HCT116 (cell line): Measurements from ENCODE around the gene SLC25A25. TPM values are rescaled to one million over a fixed set of nuclear protein-coding genes. Genes with fewer than 3 reads are reported as not detected.

Source experiments
- ATAC-seq: fragments of 200-7000 bp; cut with Tn5 transposase; 2 replicates; pipeline ENCODE4 v1.9.1; 2020; ENCODE audit warnings: mild to moderate bottlenecking, moderate library complexity
- BruUV-seq: library from RNA; stranded (reverse); fragments of 400-500 nt; replicated peaks from 2 replicates; lab custom pipeline; 2021; lab: Mats Ljungman, UMichigan
- CTCF ChIA-PET: fragments of 300-600 bp; sonication (Branson Sonifier 250); formaldehyde crosslinking; loops from one replicate; lab custom pipeline; 2021; ENCODE audit warnings: antibody characterized with exemption; lab: Charles Lee
- POLR2A ChIA-PET: fragments of 300-600, 350-600 bp; sonication (Branson Sonifier 250); formaldehyde crosslinking; loops from one replicate; lab custom pipeline; 2021; ENCODE audit warnings: antibody characterized with exemption; lab: Charles Lee
- RAD21 ChIA-PET, 2 experiments: fragments of 300-600 bp; sonication (Branson Sonifier 250); formaldehyde crosslinking; loops; one replicate each; lab custom pipeline; 2023; ENCODE audit warnings: low total read pairs in 2 of 2; ENCODE audit not compliant: uncharacterized antibody in 2 of 2, unreplicated experiment in 2 of 2, low non-redundant PET in 1 of 2; lab: Charles Lee
- DNase-seq: peaks from one replicate; pipeline ENCODE4 v3.0.0-alpha.2; 2010; ENCODE audit warnings: low read depth, low spot score
- H2AFZ ChIP-seq: fragments of 200-600 bp; shearing (Covaris generic), sonication (generic); 2 replicates; pipeline ENCODE4 v1.6.1; 2017; ENCODE audit warnings: low read depth, mixed run types, mixed read lengths, antibody characterized with exemption, low read length; ENCODE audit not compliant: poor library complexity, severe bottlenecking
- H3K27ac ChIP-seq: 2 replicates; pipeline ENCODE4 v1.5.1; 2012; ENCODE audit warnings: low read depth, low read length
- H3K27me3 ChIP-seq: fragments of 200-600 bp; sonication (generic); 2 replicates; pipeline ENCODE4 v1.6.1; 2016; ENCODE audit warnings: mixed run types, low read length, mixed read lengths; ENCODE audit not compliant: insufficient read depth
- H3K36me3 ChIP-seq, 2 experiments: fragments of 200-500 bp in 1 of 2; fragments of 200-600 bp in 1 of 2; sonication (Bioruptor generic) in 1 of 2; sonication (generic) in 1 of 2; 2 replicates each; pipeline versions ENCODE4 v1.5.1 to v1.6.1; 2014 to 2016; ENCODE audit warnings: low read length in 2 of 2, inconsistent platforms in 1 of 2, mixed read lengths in 1 of 2, mixed run types in 1 of 2; ENCODE audit not compliant: insufficient read depth in 2 of 2, control insufficient read depth in 1 of 2
- H3K4me1 ChIP-seq, 2 experiments: fragments of 200-600 bp in 1 of 2; sonication (generic) in 1 of 2; 2 replicates each; pipeline versions ENCODE4 v1.5.1 to v1.6.1; 2012 to 2017; ENCODE audit warnings: low read length in 2 of 2, inconsistent platforms in 1 of 2, mild to moderate bottlenecking in 1 of 2, mixed read lengths in 1 of 2, mixed run types in 1 of 2, moderate library complexity in 1 of 2; ENCODE audit not compliant: insufficient read depth in 2 of 2, control insufficient read depth in 1 of 2
- H3K4me2 ChIP-seq: fragments of 200-600 bp; sonication (generic); 2 replicates; pipeline ENCODE4 v1.6.1; 2017; ENCODE audit warnings: mixed run types, low read length, mixed read lengths
- H3K4me3 ChIP-seq, 2 experiments: fragments of 200-600 bp in 1 of 2; sonication (generic) in 1 of 2; replicated peaks in 1 of 2; 2 replicates each; pipeline ENCODE4 v1.5.1; 2011 to 2016; ENCODE audit warnings: low read length in 2 of 2, control low read depth in 1 of 2, low read depth in 1 of 2, mild to moderate bottlenecking in 1 of 2, mixed read lengths in 1 of 2, mixed run types in 1 of 2
- H3K79me2 ChIP-seq: fragments of 200-600 bp; sonication (generic); 2 replicates; pipeline ENCODE4 v1.6.1; 2017; ENCODE audit warnings: mild to moderate bottlenecking, mixed run types, low read length, moderate library complexity, mixed read lengths; ENCODE audit not compliant: insufficient read depth
- H3K9ac ChIP-seq: fragments of 200-600 bp; sonication (generic); 2 replicates; pipeline ENCODE4 v1.6.1; 2016; ENCODE audit warnings: low read length, mixed read lengths
- H3K9me2 ChIP-seq: fragments of 200-600 bp; sonication (generic), shearing (Covaris generic); 2 replicates; pipeline ENCODE4 v1.6.1; 2017; ENCODE audit warnings: mixed run types, mild to moderate bottlenecking, moderate library complexity; ENCODE audit not compliant: insufficient read depth
- H3K9me3 ChIP-seq, 2 experiments: fragments of 200-500 bp in 1 of 2; fragments of 200-600 bp in 1 of 2; sonication (Bioruptor generic) in 1 of 2; sonication (generic) in 1 of 2; 2 replicates each; pipeline ENCODE4 v1.6.1; 2014 to 2017; ENCODE audit warnings: low read length in 2 of 2, mixed read lengths in 2 of 2, inconsistent platforms in 1 of 2, low read depth in 1 of 2, mild to moderate bottlenecking in 1 of 2, mixed run types in 1 of 2, moderate library complexity in 1 of 2; ENCODE audit not compliant: control insufficient read depth in 1 of 2, insufficient read depth in 1 of 2
- H4K20me1 ChIP-seq: fragments of 200-600 bp; sonication (generic), shearing (Covaris generic); 2 replicates; pipeline ENCODE4 v1.6.1; 2017; ENCODE audit warnings: mixed run types, mild to moderate bottlenecking, moderate library complexity; ENCODE audit not compliant: insufficient read depth
- ATF3 ChIP-seq: IDR thresholded peaks from 2 replicates; pipeline ENCODE4 v1.6.1; 2012
- CEBPB ChIP-seq: IDR thresholded peaks from 2 replicates; pipeline ENCODE4 v1.6.1; 2012; ENCODE audit warnings: low read depth
- CTCF ChIP-seq, 3 experiments: fragments of 200-600 bp in 1 of 3; sonication (generic) in 1 of 3; IDR thresholded peaks in 2 of 3; conservative IDR thresholded peaks in 1 of 3; 2 replicates each; pipeline ENCODE4 v1.5.1; 2012 to 2017; ENCODE audit warnings: low read depth in 2 of 3, low read length in 2 of 3, antibody characterized with exemption in 1 of 3, borderline replicate concordance in 1 of 3, control low read depth in 1 of 3, mild to moderate bottlenecking in 1 of 3, mixed read lengths in 1 of 3, mixed run types in 1 of 3, moderate library complexity in 1 of 3; ENCODE audit not compliant: insufficient read depth in 1 of 3
- EGR1 ChIP-seq: IDR thresholded peaks from 2 replicates; pipeline ENCODE4 v1.6.1; 2012; ENCODE audit warnings: low read depth
- EZH2 ChIP-seq: fragments of 200-600 bp; sonication (generic); IDR thresholded peaks from 2 replicates; pipeline ENCODE4 v1.6.1; 2017; ENCODE audit warnings: antibody characterized with exemption, mixed run types
- EZH2phosphoT487 ChIP-seq: fragments of 200-600 bp; IDR thresholded peaks from 2 replicates; pipeline ENCODE4 v1.6.1; 2018; ENCODE audit warnings: antibody characterized with exemption, borderline replicate concordance
- JUND ChIP-seq: IDR thresholded peaks from 2 replicates; pipeline ENCODE4 v1.6.1; 2012
- POLR2A ChIP-seq: IDR thresholded peaks from 2 replicates; pipeline ENCODE4 v1.7.0; 2011; ENCODE audit warnings: borderline replicate concordance; ENCODE audit not compliant: insufficient read depth, insufficient read length; ENCODE audit errors: extremely low read depth
- SIN3A ChIP-seq: IDR thresholded peaks from 2 replicates; pipeline ENCODE4 v1.6.1; 2012; ENCODE audit warnings: low read depth
- SP1 ChIP-seq: IDR thresholded peaks from 2 replicates; pipeline ENCODE4 v1.6.1; 2012; ENCODE audit warnings: low read depth
- SRF ChIP-seq: IDR thresholded peaks from 2 replicates; pipeline ENCODE4 v1.6.1; 2012; ENCODE audit warnings: low read depth
- ZBTB33 ChIP-seq: IDR thresholded peaks from 2 replicates; pipeline ENCODE4 v1.6.1; 2011; ENCODE audit warnings: mild to moderate bottlenecking, low read length, moderate library complexity; ENCODE audit not compliant: insufficient replicate concordance; ENCODE audit errors: extremely low read depth
- ZFX ChIP-seq: fragments of 450-650 bp; IDR thresholded peaks from 2 replicates; pipeline ENCODE4 v1.6.1; 2017
- ZNF274 ChIP-seq: fragments of 200-500 bp; sonication (Bioruptor generic); IDR thresholded peaks from 2 replicates; pipeline ENCODE4 v1.6.1; 2014; ENCODE audit warnings: mild to moderate bottlenecking, low read depth, low read length, inconsistent platforms
- intact Hi-C: fragments of 100-400 bp; cut with micrococcal nuclease; formaldehyde crosslinking; loops from 2 replicates; pipeline ENCODE4 v1.10.0; 2022
- total RNA-seq: library from RNA; stranded (reverse); gene quantifications from one replicate; pipeline ENCODE4 v1.2.1, GENCODE V29; 2021; ENCODE audit not compliant: unreplicated experiment

SLC25A25 gene
- total RNA-seq, 1 experiment from 2014 or later, result 15.3 TPM

- BruUV-seq, result no TSS peak
- H3K4me2 ChIP-seq, result no peak overlapping the region
- TF ChIP-seq EGR1 (no peak), CEBPB (no peak), SRF (no peak), POLR2A (no peak), CTCF (IDR thresholded peaks at IDR 0.05 in 2 of 3, conservative IDR thresholded peaks at IDR 0.05 in 1 of 3; ENCODE audit: borderline replicate concordance in 1 of 3, insufficient read depth in 1 of 3, low read depth in 2 of 3, low read length in 2 of 3) (no peak), SP1 (no peak), EZH2 (no peak), SIN3A (no peak), EZH2phosphoT487 (no peak), ZNF274 (no peak), ZFX (no peak), ATF3 (no peak), ZBTB33 (no peak), JUND (no peak)
- TF ChIP-seq, all 23 proteins: peak for 0
- no peak overlapping the region for H3K27ac ChIP-seq
- no peak overlapping the region for H2AFZ ChIP-seq
- no peaks in the 10 kb centered on the region for H3K27me3 ChIP-seq
- peaks cover 9% of the 10 kb centered on the region; the same call in 1 of the 2 replicates for H4K20me1 ChIP-seq
- CTCF ChIA-PET, result no interaction called here
- peaks cover 6 to 30% of the 10 kb centered on the region in 2 experiments; a peak in 3 of 4 replicates for H3K36me3 ChIP-seq
- no peak for ATAC-seq
- H3K9me3 ChIP-seq, result no peaks in the 10 kb centered on the region
- H3K4me1 ChIP-seq, result peaks cover 12 to 22% of the 10 kb centered on the region in 2 experiments
- no peak overlapping the region for H3K4me3 ChIP-seq
- POLR2A ChIA-PET, result no interaction called here
- intact Hi-C loops, result no loop called here
- H3K9me2 ChIP-seq, result no peaks in the 10 kb centered on the region
- H3K9ac ChIP-seq, result no peak overlapping the region
- RAD21 ChIA-PET, result no interaction called here
- no peak for DNase-seq
- H3K79me2 ChIP-seq, result peaks cover 39% of the 10 kb centered on the region
These were observed 54.8 kb downstream of the SLC25A25 start for GRCh38 chr9:128122809-128123175.
